ENCODE results near the gene CASP8.

CASP8 gene

GRCh38 chr2:201244829-201245228 lies 15.5 kb upstream of the CASP8 start:
- DNase-seq = no peak

DNA sequence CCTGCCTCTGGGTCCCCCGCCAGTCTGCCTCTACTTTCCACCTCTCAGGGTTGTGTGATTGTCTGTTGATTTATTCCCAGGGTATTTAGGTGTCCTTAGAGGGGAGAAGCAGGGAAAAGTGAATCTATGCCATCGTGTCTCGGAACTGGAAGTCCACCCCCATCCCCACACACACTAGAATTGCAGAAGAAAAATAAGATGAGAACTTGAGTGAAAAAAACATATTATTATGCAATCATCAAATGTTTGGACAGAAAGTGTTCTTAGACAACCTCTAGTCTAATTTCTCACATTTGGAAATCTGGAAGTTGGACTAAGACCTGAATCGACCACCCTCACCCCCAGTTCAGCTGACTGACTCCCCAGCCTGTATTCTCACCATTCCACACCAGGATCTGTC lies 14.1 kb upstream of the CASP8 start:
- no peak for DNase-seq

DNA sequence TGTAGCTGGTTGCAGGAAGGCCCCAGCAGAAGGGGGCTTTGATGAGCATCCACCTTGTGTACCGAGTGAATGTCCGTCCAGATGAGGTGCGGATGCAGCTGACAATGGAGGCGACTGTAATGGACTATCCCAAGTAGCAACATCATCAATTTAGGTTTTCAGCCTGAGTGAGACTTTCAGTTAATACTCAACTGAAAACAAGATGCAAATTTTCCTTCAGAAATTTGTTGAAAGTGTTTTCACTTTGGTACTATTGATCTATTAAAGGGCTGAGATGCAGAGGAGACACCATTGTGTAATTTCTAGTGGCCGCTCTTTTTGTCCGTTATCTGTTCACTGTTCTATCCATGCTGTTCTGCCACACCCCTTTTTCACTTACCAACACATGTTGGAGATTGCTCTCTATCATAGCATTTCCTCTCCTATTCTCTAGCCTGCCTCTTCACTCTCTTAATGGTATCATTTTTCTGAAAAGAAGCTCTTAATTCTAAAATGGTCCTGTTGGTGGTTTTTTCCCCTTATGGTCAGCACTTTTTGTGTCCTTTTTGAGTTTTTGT lies 12.0 kb upstream of the CASP8 start:
- no peak for DNase-seq

DNA sequence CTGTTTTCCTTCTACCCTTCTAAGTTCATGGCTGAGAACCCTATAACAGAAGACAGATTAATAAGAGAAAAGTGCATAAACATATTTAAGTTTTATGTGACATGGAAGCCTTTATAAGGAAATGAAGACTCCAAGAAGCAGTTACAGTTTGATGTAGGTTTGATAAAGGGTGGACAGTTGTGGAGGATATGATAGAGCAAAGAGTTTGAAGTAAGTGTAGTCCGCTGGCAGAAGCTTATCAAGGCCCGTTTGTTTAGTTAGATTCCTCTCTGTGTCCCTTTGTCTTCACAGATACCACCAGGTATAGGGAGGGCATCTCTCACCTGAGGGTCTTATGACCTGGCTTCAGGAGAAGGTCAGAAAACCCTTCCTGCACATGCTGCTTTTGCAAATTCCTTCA lies 10.4 kb upstream of the CASP8 start:
- no peak for DNase-seq

GRCh38 chr2:201250741-201251140 lies 9.6 kb upstream of the CASP8 start:
- DNase-seq = no peak

DNA sequence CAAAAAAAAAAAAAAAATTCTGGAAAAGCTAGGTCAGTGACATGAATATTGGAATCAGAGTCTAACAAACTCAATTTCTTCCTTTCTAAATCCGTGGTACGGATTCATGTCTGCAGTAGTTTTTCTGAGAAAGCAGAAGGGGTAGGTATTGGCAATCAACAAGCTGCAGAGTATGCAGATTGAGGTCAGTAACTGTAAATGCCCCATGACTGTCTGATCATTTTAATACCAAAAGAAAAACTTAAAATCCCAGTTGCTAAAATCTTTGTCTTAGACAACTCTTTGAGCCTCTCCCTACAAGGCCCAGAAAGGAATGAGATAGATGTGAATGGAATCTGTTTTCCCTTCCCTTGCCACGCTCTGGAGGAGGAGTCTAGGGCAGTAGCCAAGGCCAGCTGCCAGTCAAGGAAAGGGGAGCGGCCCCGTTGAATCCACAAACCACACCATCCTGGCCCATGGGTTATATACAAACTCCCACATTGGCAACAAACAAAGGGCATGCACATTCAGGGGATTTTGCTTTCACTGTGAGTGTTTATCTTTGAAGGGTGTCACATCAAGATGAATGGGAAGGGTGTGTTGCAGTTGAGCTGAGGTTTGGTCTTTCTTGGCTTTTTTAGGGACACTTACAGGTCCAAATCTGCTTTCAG lies 6.1 kb upstream of the CASP8 start:
- no peak for DNase-seq

GRCh38 chr2:201255408-201256033 lies 4.8 kb upstream of the CASP8 start:
- no peak for DNase-seq

DNA sequence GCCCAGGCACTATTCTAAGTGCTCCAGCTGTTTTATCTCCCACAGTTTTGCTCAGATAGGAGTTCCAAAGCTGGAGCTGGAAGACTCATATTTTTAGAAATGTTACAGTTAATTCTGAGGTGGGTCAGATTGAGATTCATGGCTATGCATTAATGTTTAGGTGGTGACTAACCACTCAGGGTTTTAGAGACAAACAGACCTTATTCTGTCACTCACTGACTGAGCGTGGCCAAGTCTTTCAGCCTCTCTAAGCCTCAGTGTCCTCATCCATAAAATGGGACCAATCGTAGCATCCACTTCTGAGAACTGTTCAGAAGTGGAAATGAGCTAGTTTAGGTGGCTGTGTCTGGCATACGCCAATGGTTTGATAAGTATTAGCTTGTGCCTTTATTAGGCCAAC lies 4.3 kb upstream of the CASP8 start:
- DNase-seq = no peak

GRCh38 chr2:201257381-201257955 lies 2.9 kb upstream of the CASP8 start:
- DNase-seq = peak; percentile 33

GRCh38 chr2:201257956-201258665 lies 2.2 kb upstream of the CASP8 start:
- DNase-seq = peak; percentile 92

DNA sequence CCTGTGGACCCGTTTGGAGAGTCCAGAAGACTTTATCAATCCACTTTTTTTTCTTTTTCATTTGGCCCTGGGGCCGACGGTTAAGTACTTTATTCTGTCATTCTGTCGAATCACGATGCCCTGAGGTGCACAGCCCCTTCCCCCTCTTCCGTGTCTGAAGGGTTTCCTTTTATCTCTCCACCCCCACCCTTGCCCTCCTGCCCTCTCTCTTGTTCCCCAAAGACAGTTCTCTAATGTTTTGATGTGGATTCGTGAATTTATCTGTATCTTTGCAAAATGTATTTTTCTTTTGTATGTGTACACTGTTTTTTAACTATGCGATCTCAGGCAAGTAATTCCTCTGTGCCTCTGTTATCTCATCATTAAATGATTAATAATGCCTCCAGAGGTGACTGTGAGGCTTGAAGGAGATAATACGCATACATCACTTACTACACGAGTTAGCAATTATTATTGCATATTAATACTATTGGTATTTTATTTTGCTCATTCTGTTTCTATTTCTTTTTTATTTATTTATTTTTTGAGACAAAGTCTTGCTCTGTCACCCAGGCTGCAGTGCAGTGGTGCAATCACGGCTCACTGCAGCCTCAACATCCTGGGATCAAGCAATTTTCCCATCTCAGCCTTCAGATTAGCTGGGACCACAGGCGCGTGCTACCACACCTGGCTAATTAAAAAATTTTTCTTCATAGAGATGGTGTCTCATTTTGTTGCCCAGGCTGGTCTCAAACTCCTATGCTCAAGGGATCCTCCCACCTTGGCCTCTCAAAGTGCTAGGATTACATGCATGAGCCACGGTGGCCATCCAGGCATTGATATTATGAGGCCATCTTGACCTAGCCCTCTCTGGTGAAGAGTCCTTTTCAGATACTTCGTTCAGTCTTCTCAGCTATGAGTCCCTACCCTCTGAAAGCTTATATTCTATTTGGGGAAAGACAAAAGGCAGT lies 1.4 kb upstream of the CASP8 start:
- no peak for DNase-seq

- DNase-seq = peak; percentile 56
Observed at GRCh38 chr2:201261471-201261870, 1.1 kb downstream of the CASP8 start.

DNA sequence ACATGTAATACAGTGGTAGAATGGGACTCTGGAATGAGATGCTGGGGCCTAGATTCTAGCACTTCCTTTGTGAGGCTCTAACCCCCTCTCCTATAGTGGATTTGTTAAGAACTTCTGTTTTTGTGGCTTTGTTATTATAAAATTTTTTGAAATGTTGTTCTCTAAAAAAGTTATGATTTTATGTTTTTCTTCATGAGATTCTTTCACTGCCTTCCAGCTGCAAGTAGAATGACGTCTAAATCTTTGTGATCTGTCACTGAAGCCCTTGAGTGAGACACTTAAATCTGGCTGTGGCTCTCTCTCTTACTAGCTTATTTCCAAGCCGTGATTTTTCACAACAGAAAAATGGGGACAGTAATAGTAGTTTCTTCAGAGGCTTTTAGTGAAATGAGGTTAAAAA lies 1.6 kb downstream of the CASP8 start:
- DNase-seq = no peak

DNA sequence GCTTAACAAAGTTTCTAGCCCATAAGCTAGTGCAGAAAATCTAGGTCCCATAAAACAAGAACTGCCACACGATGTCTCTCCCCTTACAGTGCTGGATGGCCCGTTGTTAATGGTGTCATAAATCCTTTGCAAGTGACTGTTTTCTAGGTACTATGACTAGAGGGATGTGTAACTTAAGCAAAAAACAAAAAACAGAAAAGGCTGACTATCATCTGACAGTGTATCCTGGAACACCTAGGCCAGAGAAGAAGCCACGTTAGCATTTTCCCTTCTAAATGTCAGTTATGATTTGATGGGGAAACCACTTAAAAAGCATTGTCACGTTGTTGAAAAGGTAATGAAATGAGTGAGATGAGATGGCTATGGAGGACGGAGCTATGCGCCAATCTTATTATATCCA lies 2.4 kb downstream of the CASP8 start:
- DNase-seq = peak; percentile 10

- DNase-seq = peak; percentile 15
Observed at GRCh38 chr2:201263779-201264178, 3.4 kb downstream of the CASP8 start.

DNA sequence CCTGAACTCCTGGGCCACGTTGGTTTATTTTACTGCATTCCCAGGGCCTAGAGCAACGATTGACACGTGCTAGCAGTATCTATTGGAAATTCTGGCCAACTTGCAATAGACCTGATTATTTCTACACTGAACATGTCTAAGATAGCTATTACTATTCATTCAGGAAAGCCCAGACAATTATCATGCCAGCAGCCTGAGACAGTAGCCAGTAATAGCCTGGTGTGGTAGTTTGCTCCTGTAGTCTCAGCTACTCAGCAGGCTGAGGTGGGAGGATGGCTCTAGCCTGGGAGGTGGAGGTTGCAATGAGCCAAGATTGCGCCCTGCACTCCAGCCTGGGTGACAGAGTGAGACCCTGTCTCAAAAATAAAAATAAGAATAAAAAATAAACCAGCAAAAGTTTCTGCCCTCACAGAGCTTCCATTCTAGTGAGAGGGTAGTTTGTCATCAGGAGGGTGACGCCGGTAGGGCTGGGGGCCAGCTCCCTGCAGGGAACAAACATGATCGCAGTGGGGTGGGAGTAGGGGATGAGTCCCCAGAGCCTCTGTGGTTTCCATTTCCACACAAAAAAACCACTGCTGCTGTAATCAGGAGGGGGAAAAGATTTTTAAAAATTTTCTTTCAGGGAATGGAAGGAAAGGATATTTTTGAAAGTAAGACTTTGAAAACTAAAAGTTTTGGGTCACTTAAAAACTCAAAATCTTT lies 4.3 kb downstream of the CASP8 start:
- DNase-seq = no peak

- DNase-seq = no peak
Observed at GRCh38 chr2:201266629-201267028, 6.3 kb downstream of the CASP8 start.

GRCh38 chr2:201267278-201268030 lies 7.1 kb downstream of the CASP8 start:
- peak; percentile 34 for DNase-seq

GRCh38 chr2:201269764-201270163 lies 9.4 kb downstream of the CASP8 start:
- DNase-seq = no peak

- no peak for DNase-seq
Observed at GRCh38 chr2:201270293-201271001, 10.1 kb downstream of the CASP8 start.
